Measurements from ENCODE around the gene GLIPR2.

Gene GLIPR2

DNA sequence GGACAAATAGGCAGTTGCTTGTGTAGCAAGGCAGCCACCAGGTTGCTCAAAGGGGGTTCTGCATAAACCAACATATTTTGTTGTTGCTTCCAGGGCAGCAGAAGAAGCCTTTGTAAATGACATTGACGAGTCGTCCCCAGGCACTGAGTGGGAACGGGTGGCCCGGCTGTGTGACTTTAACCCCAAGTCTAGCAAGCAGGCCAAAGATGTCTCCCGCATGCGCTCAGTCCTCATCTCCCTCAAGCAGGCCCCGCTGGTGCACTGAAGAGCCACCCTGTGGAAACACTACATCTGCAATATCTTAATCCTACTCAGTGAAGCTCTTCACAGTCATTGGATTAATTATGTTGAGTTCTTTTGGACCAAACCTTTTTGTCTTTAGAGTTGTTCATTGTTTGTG lies 75.0 kb downstream of the GLIPR2 start:
- Histone ChIP-seq H3K27ac (ENCODE audit: extremely low read depth, low read depth, low read length) (no peak overlapping the region), H3K4me3 (ENCODE audit: low read depth, low read length) (no peak overlapping the region), H3K36me3 (ENCODE audit: control insufficient read depth in 2 of 2, insufficient read depth in 1 of 2, low read length in 2 of 2) (peaks cover 9 to 97% of the 10 kb centered on the region in 2 experiments), H3K9me3 (ENCODE audit: control insufficient read depth, insufficient read depth, low read depth, low read length) (no peaks in the 10 kb centered on the region), H3K4me1 (ENCODE audit: control insufficient read depth, insufficient read depth, low read length) (no peaks in the 10 kb centered on the region)
- ChIA-PET POLR2A (interaction anchor here (2.2 kb wide), 1 partner anchor 21 kb away, joined by 10 read pairs; the partner anchor contains the start of gene CLTA), CTCF (interaction anchor here (1.0 to 1.2 kb wide), 4 partner anchors 9 to 517 kb away, joined by 3 to 6 read pairs (median 4); no protein-coding TSS in a partner anchor)
- TF ChIP-seq ZNF221 (tag by site-specific recombination; IDR thresholded peaks at IDR 0.05; ENCODE audit: borderline replicate concordance) (no peak), ZNF16 (tag by site-specific recombination; IDR thresholded peaks at IDR 0.05; ENCODE audit: low read depth) (no peak), ZNF621 (tag by site-specific recombination; IDR thresholded peaks at IDR 0.05) (no peak), ZFP3 (tag by site-specific recombination; IDR thresholded peaks at IDR 0.05; ENCODE audit: low read depth) (no peak), KLF7 (tag by site-specific recombination; IDR thresholded peaks at IDR 0.05; ENCODE audit: borderline replicate concordance) (no peak), HOXD13 (CRISPR knock-in tag; IDR thresholded peaks at IDR 0.05; ENCODE audit: borderline replicate concordance) (no peak), ZSCAN23 (tag by site-specific recombination; IDR thresholded peaks at IDR 0.05) (no peak)
- TF ChIP-seq, protein P1, sequence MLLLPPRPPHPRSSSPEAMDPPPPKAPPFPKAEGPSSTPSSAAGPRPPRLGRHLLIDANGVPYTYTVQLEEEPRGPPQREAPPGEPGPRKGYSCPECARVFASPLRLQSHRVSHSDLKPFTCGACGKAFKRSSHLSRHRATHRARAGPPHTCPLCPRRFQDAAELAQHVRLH (tag by site-specific recombination; IDR thresholded peaks at IDR 0.05): no peak

DNA sequence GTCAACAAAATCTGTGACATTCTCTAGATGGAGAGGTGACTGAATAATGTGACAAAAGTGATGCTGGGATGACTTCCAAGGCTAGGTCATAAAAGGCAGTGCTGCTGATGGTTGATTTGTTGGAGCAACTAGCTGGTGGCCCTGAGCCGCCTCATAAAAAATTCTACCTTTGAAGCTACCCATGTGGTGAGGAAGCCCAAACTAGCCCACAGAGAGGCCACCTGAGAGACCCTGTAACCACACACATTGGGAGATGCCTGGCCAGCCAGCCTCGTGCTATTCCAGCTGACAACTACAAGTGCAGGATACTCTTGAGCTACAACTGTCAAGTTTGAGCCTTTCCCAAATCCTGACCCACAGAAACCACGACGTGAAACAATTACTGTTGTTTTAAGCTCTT lies 76.9 kb downstream of the GLIPR2 start:
- Histone ChIP-seq H3K36me3 (ENCODE audit: control insufficient read depth in 2 of 2, insufficient read depth in 1 of 2, low read length in 2 of 2) (peaks cover 6 to 95% of the 10 kb centered on the region in 2 experiments; a peak in 2 of 3 replicates), H3K4me1 (ENCODE audit: control insufficient read depth, insufficient read depth, low read length) (no peaks in the 10 kb centered on the region), H3K9me3 (ENCODE audit: control insufficient read depth, insufficient read depth, low read depth, low read length) (no peaks in the 10 kb centered on the region), H3K27ac (ENCODE audit: extremely low read depth, low read depth, low read length) (no peak overlapping the region), H3K4me3 (ENCODE audit: low read depth, low read length) (no peak overlapping the region)
- ChIA-PET POLR2A (interaction anchor here (2.2 kb wide), 1 partner anchor 23 kb away, joined by 10 read pairs; the partner anchor contains the start of gene CLTA), CTCF (no interaction called here)
- TF ChIP-seq, protein P2, sequence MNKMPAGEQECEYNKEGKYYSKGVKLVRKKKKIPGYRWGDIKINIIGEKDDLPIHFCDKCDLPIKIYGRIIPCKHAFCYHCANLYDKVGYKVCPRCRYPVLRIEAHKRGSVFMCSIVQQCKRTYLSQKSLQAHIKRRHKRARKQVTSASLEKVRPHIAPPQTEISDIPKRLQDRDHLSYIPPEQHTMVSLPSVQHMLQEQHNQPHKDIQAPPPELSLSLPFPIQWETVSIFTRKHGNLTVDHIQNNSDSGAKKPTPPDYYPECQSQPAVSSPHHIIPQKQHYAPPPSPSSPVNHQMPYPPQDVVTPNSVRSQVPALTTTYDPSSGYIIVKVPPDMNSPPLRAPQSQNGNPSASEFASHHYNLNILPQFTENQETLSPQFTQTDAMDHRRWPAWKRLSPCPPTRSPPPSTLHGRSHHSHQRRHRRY (tag by site-specific recombination; IDR thresholded peaks at IDR 0.05): no peak
- TF ChIP-seq GLIS1 (tag by site-specific recombination; IDR thresholded peaks at IDR 0.05): peak; percentile 67

All from HEK293 (cell line).